ENCODE data around the gene EPC2. TPM values are rescaled to one million over a fixed set of nuclear protein-coding genes. Genes with fewer than 3 reads are reported as not detected.

The EPC2 gene
- polyA plus RNA-seq, 3 donors = 1.4 to 19.2 (median 2.0) TPM

GRCh38 chr2:148604927-148605326 lies 39.6 kb upstream of the EPC2 start:
- WGBS (ENCODE audit: insufficient coverage) = 100% methylated on average over 5 of the region's 7 CpGs

GRCh38 chr2:148607566-148607965 lies 37.0 kb upstream of the EPC2 start:
- H3K36me3 Mint-ChIP-seq = no peaks in the 10 kb centered on the region
- H4K20me1 ChIP-seq (ENCODE audit: insufficient read depth, low read length) = no peaks in the 10 kb centered on the region
- H3K27me3 ChIP-seq (ENCODE audit: control insufficient read depth in 2 of 2, insufficient read depth in 2 of 2, low read length in 2 of 2) = no peaks in the 10 kb centered on the region
- H3K27ac ChIP-seq (ENCODE audit: low read depth in 1 of 2, low read length in 2 of 2) = no peak overlapping the region
- intact Hi-C loops (cut with micrococcal nuclease) = no loop called here
- peaks cover 0 to 4% (median 0%) of the 10 kb centered on the region in 3 donors for H3K27me3 Mint-ChIP-seq (ENCODE audit: low read depth in 3 of 3)
- DNase-seq = no peak
- H3K9me3 ChIP-seq (replicated peaks in 1 of 2; ENCODE audit: control insufficient read depth in 1 of 2, insufficient read depth in 1 of 2, low read length in 2 of 2) = no peaks in the 10 kb centered on the region
- H3K4me3 Mint-ChIP-seq = no peak overlapping the region
- H2AFZ ChIP-seq (ENCODE audit: insufficient read depth, low read depth, low read length, poor library complexity, severe bottlenecking) = no peak overlapping the region
- WGBS (ENCODE audit: insufficient coverage) = 100% methylated on average over 1 of the region's 4 CpGs
- TF ChIP-seq CTCF (IDR thresholded peaks at IDR 0.05) = no peak
- H3K4me2 ChIP-seq (replicated peaks; ENCODE audit: extremely low read depth, low read length, poor library complexity, severe bottlenecking) = no peak overlapping the region
- H3K4me3 ChIP-seq (replicated peaks in 1 of 3; ENCODE audit: low read depth in 2 of 3, low read length in 3 of 3) = no peak overlapping the region
- no peaks in the 10 kb centered on the region for H3K4me1 ChIP-seq (ENCODE audit: control insufficient read depth in 1 of 2, insufficient read depth in 2 of 2, low read length in 2 of 2)
- no peak overlapping the region for H3K9ac ChIP-seq (ENCODE audit: insufficient read depth, low read length, poor library complexity, severe bottlenecking)
- H3K79me2 ChIP-seq (ENCODE audit: insufficient read depth, low read length) = no peaks in the 10 kb centered on the region
- H3K9me3 Mint-ChIP-seq = peaks cover 0 to 10% (median 3%) of the 10 kb centered on the region in 7 donors
- H3K27ac Mint-ChIP-seq = no peak overlapping the region
- H3K36me3 ChIP-seq (replicated peaks in 1 of 2; ENCODE audit: control insufficient read depth in 1 of 2, insufficient read depth in 2 of 2, low read length in 2 of 2) = no peaks in the 10 kb centered on the region
- no peaks in the 10 kb centered on the region for H3K4me1 Mint-ChIP-seq

More at GRCh38 chr2:148604927-148605326, 39.6 kb upstream of the EPC2 start:
- Mint-ChIP-seq H3K4me1 (no peaks in the 10 kb centered on the region), H3K27me3 (ENCODE audit: low read depth in 3 of 3) (peaks cover 0 to 4% (median 3%) of the 10 kb centered on the region in 3 donors), H3K36me3 (no peaks in the 10 kb centered on the region), H3K27ac (no peak overlapping the region), H3K9me3 (peaks cover 1 to 19% (median 12%) of the 10 kb centered on the region in 7 donors), H3K4me3 (no peak overlapping the region)
- Histone ChIP-seq H3K36me3 (replicated peaks in 1 of 2; ENCODE audit: control insufficient read depth in 1 of 2, insufficient read depth in 2 of 2, low read length in 2 of 2) (no peaks in the 10 kb centered on the region), H3K4me2 (replicated peaks; ENCODE audit: extremely low read depth, low read length, poor library complexity, severe bottlenecking) (no peak overlapping the region), H3K79me2 (ENCODE audit: insufficient read depth, low read length) (no peaks in the 10 kb centered on the region), H3K27ac (ENCODE audit: low read depth in 1 of 2, low read length in 2 of 2) (no peak overlapping the region), H3K4me3 (replicated peaks in 1 of 3; ENCODE audit: low read depth in 2 of 3, low read length in 3 of 3) (no peak overlapping the region), H4K20me1 (ENCODE audit: insufficient read depth, low read length) (no peaks in the 10 kb centered on the region), H2AFZ (ENCODE audit: insufficient read depth, low read depth, low read length, poor library complexity, severe bottlenecking) (no peak overlapping the region), H3K9me3 (replicated peaks in 1 of 2; ENCODE audit: control insufficient read depth in 1 of 2, insufficient read depth in 1 of 2, low read length in 2 of 2) (peaks cover 0 to 5% of the 10 kb centered on the region in 2 donors), H3K27me3 (ENCODE audit: control insufficient read depth in 2 of 2, insufficient read depth in 2 of 2, low read length in 2 of 2) (no peaks in the 10 kb centered on the region), H3K4me1 (ENCODE audit: control insufficient read depth in 1 of 2, insufficient read depth in 2 of 2, low read length in 2 of 2) (no peaks in the 10 kb centered on the region), H3K9ac (ENCODE audit: insufficient read depth, low read length, poor library complexity, severe bottlenecking) (no peak overlapping the region)
- DNase-seq = no peak
- TF ChIP-seq CTCF (IDR thresholded peaks at IDR 0.05) = no peak
- intact Hi-C loops (cut with micrococcal nuclease) = no loop called here
